T-helper 9 cell (primary cell): Measurements from ENCODE around the gene WNT10A.

Experiments
- DNase-seq: peaks from one replicate; pipeline ENCODE4 v3.0.0-alpha.2; 2020

Gene WNT10A

DNA sequence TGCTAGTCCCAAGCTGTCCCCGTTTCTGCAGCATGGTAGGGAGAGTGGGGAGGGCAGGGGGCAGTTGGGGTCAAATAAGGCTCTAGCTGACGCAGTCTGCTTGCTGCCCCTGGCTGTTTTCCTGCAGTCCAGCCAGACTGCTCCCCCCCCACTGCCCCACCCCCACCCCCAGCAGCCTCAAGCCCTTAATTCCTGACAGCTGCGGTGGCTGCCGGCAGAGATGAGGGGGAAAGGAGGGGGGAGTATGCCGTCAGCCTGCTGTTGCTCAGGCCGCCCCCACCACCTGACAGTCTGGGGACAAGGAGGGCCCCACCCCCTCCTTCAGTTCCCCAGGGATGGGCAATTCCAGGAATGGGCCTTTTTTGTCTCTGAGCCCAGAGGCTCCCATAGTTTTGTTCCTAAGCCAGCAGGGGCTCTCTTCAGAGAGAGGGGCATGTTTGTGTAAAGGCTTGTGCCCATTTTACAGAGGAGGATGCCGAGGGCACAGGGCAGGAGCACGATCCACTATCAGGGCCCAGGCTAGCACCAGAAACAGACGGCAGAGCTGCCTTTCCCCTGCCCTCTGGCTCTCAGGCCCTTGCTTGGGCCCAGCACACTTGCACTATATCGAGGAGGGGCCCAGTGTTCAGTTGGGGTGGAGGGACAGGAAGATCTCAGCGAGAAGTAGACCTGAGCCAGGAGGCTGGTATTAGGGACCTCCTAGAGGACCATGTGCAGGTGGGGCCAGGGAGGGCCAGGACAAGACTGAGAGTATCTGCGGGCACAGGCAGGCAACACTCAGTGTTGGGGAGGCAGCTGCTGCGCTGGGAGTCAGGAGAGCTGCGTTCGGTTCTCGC, 1.5 kb upstream of the WNT10A start:
- DNase-seq = no peak

DNA sequence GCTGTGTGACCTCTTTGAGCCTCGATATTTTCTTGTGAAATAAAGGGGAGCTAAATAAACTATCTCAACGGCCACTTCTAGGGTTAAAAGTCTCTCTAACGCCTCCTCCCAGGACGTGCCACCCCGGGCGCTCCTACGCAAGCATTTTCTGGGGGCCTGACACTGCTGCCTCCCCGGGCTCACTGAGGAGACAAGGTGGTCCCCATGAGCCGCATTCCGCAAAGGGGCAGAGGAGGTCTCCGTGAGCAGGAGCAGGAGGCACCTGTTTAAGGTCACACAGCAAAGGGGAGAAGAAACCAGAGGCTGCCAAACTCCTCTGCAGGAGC, 913 bp upstream of the WNT10A start:
- no peak for DNase-seq

DNA sequence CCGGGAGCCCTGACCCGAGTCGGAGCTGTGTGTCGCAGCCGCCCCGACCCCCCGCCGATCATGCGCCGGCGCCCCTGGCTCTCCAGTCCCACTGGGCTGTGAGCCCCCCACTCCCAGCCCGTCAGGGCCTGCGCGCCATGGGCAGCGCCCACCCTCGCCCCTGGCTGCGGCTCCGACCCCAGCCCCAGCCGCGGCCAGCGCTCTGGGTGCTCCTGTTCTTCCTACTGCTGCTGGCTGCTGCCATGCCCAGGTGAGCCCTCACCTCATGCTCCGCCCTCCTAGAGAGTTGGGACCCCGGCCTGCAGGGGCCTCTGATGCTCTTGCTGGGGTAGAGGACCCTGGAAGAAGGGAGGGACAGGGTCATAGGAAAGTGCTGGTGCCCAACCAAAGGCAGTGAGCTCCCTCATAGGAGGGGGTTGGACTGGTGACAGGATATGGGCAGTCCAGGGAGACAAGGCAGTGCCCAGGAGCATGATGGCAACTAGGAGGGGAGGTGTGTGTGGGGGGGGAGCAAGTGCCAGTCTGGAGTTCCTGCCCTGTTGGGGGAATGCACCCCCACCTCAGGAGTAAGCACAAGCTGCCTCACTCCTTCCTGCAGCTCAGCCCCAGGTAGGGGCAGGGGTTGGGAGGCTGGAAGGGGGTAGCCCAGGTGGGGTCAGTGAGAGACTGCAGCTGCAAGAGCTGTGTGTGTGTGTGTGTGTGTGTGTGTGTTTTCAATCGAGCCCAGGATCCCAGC, 375 bp downstream of the WNT10A start:
- no peak for DNase-seq

DNA sequence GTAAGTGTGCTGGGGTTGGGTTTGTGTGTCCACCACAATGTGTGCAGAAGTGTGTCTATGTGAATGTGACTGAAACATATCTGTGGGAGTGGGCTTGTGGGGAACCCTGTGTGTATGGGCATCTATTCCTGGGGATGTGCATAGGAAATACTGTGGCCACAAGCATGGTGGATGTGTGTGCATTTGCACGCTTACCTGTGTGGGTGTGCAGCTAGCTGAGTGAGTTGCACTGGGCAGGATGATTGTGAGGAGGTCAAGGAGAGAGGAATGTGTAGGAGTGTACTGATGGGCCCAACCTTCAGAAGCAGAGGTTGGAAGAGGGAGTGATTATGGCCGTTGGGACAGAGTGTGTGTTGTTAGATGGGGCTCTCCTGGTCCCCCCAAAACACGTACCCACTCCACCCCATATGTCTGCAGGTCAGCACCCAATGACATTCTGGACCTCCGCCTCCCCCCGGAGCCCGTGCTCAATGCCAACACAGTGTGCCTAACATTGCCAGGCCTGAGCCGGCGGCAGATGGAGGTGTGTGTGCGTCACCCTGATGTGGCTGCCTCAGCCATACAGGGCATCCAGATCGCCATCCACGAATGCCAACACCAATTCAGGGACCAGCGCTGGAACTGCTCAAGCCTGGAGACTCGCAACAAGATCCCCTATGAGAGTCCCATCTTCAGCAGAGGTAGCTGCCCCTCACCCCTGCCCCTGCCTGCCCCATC, 1.2 kb downstream of the WNT10A start:
- DNase-seq = no peak

DNA sequence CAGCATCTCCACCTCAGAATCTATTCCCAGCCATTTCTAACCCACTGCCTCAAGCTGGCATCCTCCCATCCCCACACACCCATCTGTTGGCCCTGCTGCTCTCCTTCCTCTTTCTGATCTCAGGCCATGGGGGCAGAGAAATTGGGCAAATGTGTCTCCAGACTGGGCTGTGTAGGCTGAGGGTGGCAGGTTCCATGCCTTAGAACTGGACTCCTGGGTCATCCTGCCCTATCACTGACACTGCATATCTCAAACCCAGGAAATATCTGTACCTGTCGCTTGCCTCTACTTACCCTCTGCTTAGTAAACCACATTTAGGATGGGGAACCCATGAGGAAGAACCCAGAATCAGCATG, 1.8 kb downstream of the WNT10A start:
- DNase-seq = no peak

DNA sequence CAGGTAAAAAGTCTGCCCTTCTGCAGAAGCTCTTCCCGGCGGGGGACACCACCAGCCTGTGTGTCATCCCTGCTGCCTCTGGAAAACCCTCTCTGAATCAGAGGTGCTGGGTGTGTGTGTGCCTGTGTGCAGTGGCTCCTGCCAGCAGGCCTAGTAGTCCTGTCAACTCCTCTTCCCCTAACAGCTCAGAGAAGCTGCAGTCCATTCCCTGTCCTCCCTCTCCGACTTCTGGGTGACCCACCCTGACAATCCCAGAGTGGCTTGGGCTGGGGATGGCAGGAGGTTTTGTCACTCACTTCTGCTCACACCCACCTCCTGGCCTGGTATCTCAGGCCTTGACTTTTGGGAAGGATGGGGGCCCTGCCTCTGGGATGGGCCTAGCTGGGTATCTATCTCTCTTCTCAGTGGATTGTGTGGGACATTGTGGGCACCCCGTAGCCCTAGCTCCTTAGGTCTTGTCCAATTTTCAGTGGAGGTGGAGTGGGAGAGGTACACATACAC, 2.3 kb downstream of the WNT10A start:
- DNase-seq = no peak

DNA sequence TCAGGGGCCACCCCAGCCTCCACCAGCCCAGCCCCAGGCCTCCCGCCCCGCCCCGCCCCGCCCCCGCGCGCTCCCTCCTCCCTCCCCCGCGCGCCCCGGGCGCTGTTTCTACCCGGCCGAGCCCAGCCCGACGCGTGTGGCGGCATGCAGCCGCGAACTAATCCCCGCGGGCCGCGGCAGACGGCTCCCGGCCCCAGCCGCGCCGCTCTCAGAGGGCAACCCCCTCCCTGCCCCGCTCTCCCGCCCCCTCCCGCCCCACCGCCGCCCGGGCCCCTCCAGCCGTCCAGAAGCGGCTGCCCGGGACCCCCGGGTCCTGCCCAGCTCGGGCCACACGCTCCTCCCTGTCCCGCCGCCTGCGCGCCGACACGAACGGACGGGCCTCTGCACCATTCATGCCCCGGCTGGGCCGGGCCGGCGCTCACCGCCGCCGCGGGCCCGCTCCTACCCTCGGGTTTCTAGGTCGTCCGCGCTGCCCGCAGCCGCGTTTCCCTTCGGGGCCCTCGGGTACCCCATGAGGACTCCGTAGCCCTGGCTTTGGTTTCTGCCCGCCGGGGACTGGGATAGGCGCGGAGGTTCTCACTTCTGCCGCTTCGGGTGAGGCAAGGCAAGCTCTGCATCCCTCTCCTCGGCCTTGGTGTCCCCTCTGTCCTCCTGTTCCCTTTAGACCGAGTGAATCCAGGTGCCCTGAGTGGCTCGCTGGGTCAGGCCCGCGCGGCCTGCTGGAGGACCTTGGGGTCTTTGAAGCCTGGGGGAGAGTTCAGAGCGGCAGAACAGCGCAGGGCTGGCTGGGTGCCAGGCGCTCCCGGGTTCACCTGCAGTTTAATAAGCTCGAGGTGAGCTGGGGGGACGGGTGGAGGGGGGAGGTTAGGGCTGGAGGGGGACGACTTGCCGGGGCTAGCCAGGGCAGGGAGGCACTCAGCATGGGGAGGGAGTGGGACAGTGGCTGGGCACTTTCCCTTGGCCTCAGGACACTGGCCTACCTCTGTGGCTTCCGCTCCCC, 3.1 kb downstream of the WNT10A start:
- DNase-seq = peak; percentile 37

DNA sequence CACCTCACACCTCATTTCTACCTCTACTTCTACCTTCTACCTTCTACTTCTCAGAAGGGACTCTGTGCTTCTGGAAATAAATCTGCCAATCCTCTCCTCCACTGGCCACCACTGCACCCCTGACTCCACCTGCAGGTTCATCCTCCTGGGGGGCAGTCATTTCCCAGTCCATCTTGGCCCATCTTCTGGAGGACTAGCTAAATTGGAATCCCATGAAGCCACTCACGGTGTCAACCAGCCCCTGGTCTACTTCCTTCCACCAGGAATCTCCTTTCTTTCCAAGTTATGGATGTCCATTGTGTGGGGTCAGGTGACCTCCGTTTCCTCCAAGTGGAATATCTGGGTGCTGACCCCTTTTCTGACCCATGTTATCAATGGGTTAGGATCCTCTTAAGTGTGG, 3.9 kb downstream of the WNT10A start:
- DNase-seq = no peak

DNA sequence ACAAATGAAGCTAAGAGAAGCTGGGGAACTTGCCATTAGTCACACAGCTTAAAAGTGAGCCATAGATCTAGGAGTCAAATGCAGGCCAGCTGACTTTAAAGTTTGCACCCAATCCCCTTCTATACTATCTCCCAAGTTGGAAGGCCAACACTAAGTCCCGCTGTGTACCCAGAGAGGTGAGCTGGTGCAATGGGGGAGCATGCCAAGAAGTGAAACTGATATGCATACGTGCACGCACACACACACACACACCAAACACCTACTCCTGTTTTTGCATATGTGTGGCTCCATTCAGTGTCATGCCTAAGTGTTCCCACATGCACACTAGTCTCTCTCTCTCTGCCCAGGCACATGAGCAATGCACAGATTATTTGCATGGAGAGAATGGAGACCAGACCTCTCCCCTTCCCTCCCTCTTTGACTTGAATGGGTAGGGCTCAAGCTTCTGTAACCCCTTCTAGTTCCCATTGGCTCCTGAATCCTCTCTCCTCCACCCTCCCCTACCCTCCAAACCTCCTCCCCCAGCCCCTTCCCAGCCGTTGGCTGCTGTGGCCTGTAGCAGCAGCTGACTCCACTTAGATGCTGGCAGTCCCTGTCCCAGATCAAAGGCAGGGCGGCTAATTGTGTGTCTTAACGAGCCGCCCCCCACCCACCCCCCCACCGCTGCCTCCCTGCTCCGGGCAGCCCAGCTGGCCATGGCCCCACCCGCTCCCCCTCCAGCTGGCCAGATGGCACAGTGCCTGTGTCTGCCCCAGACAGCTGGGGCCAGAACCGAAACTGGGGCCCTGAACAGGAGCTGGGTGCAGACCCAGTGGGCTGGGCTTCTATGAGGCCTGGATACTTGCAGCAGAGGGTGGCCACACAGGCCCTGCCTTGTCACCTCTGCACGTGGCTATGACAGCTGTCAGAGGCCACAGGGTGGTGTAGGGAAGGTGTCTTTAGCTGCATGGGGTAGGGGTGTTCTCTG, 5.6 kb downstream of the WNT10A start:
- no peak for DNase-seq

DNA sequence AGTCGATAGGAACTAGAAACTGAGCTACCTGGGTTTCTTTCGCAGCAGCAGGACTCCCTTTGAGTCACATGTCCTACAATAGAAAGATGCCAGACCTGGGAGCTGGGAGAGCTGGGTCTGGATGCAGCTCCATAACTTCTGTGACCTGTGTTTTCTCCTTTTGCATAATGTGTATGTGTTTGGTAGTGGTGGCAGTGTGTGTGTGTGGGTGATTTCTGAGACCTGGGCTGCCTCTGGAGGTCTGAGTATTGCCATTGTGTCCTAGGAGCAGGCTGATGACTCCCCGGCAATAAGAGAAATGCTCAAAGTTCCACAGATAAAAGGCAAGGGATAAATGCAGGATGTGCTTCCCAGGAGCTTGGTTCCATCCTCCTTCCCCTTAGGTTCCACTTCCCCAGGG, 6.4 kb downstream of the WNT10A start:
- no peak for DNase-seq

DNA sequence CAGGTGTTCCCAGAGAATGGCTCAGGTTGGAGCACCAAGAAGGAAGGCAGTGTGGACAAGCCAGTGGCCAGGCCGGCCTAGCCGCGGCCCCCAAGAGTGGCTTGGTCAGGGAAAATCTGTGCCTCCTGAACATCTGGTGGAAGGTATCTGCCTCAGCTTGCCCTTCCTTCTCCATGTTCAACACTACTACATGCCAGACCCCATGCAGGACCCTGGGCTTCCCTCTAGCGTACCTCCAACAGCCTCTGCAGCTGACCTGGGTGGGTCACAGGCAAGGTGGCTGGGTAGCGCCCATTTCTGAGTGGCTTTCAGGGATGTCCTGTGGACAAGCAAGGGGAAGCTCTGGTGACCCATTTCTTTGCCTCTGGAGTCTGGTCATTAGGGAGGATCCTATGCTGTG, 7.7 kb downstream of the WNT10A start:
- no peak for DNase-seq

DNA sequence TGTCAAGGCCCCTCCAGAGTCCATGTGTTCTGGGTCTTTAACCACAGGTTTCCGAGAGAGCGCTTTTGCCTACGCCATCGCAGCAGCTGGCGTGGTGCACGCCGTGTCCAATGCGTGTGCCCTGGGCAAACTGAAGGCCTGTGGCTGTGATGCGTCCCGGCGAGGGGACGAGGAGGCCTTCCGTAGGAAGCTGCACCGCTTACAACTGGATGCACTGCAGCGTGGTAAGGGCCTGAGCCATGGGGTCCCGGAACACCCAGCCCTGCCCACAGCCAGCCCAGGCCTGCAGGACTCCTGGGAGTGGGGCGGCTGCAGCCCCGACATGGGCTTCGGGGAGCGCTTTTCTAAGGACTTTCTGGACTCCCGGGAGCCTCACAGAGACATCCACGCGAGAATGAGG, 9.3 kb downstream of the WNT10A start:
- no peak for DNase-seq

DNA sequence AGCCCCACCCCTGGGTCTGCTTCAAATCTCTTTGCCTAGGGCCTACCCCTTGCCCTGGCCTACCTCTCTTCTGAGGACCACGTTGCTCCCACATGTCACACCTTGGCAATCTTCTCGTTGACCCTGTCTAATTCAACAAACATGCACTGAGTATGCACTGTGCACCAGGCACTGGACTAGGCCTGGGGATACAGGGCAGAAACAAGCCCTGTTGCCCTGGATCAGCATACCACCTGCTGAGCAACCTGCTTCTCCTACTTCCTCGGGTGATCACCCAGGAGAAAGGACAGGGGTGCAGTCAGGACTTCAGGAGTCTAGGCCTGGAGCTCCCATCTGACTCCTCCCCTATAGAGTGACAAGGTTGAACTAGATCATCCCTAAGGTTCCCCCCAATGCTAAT, 9.7 kb downstream of the WNT10A start:
- DNase-seq = no peak

DNA sequence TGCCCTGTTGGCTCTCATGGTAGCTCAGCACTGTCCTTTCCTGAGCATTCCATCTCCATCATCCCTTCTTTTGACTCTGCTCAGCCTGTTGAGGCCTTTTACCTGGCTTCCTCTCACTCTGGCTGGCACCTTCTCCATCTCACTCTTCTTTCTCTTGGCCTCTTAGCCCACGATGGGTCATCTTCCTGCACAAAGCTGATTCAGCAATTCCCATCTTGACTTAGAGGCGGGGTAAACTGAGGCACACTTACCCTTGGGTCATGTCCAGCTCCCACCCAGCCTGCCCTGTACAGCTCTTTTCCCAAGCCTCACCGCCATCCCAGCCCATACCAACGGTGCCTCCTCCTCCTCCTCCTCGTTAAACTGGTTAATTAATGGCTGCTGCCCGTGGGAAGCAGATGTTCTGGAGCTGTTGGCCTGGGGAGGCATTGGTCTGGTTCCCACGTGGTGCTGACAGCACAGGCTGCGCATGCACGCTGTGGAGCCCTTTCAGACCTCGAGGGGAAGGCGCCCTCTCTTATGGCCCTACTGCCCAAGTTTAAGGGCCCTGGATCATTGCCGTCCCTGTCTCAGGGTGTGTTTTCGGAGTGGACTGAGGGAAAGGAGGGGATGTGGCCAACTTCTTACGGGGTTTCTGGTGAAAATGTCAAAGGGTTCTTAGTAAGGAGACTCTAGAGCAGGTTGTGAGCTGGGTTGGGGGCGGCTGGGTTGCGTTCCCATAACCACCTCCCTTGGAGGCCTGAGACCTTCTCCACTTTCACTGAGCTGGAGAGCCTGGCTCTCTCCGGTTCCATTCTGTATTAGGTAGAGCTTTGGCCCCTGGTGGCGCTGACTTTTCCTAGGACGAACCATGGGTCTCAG, 10.9 kb downstream of the WNT10A start:
- no peak for DNase-seq

DNA sequence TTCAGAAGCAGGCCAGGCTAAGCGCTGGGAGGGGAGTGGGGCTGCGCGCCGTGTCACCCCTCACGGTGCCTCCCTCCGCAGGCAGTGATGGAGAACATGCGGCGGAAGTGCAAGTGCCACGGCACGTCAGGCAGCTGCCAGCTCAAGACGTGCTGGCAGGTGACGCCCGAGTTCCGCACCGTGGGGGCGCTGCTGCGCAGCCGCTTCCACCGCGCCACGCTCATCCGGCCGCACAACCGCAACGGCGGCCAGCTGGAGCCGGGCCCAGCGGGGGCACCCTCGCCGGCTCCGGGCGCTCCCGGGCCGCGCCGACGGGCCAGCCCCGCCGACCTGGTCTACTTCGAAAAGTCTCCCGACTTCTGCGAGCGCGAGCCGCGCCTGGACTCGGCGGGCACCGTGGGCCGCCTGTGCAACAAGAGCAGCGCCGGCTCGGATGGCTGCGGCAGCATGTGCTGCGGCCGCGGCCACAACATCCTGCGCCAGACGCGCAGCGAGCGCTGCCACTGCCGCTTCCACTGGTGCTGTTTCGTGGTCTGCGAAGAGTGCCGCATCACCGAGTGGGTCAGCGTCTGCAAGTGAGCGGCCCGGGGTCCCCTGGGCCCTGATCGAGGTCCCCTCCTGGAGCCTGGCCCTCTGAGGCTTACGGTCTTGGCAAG, 12.2 kb downstream of the WNT10A start:
- DNase-seq = peak; percentile 81

DNA sequence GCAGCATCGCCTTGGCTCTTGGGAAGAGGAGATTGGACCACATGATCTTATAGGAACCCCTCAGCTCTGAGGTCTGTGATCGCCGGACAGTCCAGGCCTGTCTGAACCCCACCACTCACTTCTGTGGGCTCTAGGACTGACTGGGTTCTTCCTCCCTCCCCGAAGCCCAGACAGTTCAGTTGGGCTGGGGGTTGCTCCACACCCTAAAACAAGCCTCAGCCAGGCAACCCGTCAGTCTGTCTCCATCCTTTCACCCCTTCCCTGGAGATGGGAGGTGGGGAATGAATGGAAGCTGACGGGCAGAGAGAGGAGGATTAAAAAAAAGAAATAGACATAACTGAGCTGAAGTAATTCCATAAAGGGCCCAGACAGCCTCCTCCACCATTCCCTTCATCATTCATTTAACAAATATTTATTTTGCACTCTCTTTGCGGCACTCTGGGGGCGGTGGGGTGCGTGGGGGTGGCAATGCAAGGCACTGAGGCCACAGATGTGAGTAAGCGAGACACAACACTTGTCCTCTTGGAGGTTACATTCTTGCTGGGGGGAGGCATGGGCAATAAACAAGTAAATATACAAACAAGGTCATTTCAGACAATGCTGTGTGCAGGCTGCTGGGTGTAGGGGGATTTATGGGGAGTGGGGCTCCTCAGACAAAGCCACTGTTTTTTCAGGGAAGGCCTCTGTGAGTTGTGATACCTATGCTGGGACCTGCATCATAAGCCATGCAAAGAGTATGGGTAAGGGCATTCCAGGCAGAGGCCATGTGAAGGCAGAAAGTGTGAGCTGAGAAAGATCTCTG, 12.9 kb downstream of the WNT10A start:
- no peak for DNase-seq

DNA sequence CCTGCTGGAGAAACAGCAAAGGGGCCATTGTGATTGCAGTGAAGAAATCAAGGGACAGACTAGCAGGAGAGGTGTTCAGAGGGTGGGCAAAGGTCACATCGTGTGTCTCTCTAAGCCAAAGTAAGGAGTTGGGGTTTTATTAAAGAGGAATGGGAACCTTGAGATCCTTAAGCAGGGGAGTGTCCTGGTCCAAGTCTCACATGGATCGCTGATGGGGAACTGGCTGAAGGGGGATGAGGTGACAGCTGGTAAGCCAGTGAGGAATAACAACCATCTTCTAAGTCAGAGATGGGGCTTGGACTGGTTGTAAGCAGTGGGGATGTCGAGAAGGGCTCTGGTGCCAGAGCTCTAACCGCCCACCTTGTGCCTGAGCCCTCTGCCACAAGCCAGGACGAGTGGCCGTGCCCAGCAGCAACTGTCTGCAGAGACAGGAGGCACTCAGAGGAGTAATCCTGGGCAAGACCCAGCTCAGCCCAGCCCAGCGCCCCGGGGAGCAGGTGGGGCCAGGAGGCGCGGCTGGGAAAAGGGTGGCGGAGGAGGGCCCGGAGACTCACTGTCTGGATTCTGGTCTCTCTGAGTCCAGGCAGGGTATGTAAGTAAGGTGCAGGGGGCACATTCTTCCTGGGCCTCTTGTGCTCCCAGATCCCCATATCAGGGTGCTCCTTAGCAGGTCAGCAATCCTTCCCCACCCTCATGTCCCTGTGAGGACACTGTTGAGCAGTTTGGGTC, 13.7 kb downstream of the WNT10A start:
- DNase-seq = no peak

DNA sequence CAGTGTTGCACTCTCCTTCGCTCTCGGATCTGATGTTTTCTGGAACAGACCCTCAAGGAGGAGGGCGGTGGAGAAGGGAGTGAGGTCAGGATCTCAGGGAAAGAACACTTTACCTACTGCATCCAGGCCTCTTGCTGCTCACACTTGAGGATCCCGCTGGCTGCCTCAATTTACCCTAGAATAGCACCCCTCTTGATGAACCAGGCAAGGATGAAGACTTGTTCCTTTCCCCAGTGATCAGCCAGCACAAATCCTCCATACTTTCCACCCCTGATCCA, 14.2 kb downstream of the WNT10A start:
- no peak for DNase-seq
